ENCODE measurements around the gene COMMD3. TPM values are rescaled to one million over a fixed set of nuclear protein-coding genes. Genes with fewer than 3 reads are reported as not detected.

COMMD3 gene
- total and polyA plus RNA-seq, 9 of the 15 experiments (the other 6 are each of a cell fraction or from before 2014, with no cell fraction given), result 50.7 to 217 (median 80.1) TPM

- TF ChIP-seq EHMT2 (IDR thresholded peaks at IDR 0.05), result no peak
- no peak for TF ChIP-seq LARP7 (IDR thresholded peaks at IDR 0.05)
- TF ChIP-seq HLTF (IDR thresholded peaks at IDR 0.05), result no peak
- TF ChIP-seq E2F6 (IDR thresholded peaks at IDR 0.05; ENCODE audit: borderline replicate concordance in 1 of 2, extremely low read depth in 1 of 2, insufficient read depth in 1 of 2, insufficient read length in 1 of 2, low read depth in 1 of 2, low read length in 1 of 2, poor library complexity in 1 of 2, severe bottlenecking in 1 of 2), result no peak
- no peak for TF ChIP-seq ZNF589 (CRISPR knock-in tag; IDR thresholded peaks at IDR 0.05; ENCODE audit: low read depth)
- no peak for TF ChIP-seq PHTF2 (CRISPR knock-in tag; IDR thresholded peaks at IDR 0.05)
- 0 out of 4 replicates have a peak, but pooled peaks of 1 of the 2 experiments have one; percentile 9 for TF ChIP-seq RCOR1 (IDR thresholded peaks at IDR 0.05; ENCODE audit: borderline replicate concordance in 1 of 2, low read depth in 2 of 2, low read length in 2 of 2)
- no peak for TF ChIP-seq ELK1 (CRISPR knock-in tag; IDR thresholded peaks at IDR 0.05)
- no peak for TF ChIP-seq ZMIZ1 (IDR thresholded peaks at IDR 0.05; ENCODE audit: low read depth in 2 of 2, low read length in 2 of 2)
- no peak for TF ChIP-seq RBM39 (optimal IDR thresholded peaks at IDR 0.05; ENCODE audit: low read depth, low read length)
- TF ChIP-seq HMGXB4 (CRISPR knock-in tag; IDR thresholded peaks at IDR 0.05), result no peak
- TF ChIP-seq ELF1 (tag; IDR thresholded peaks at IDR 0.05), result no peak
- no peak for TF ChIP-seq GABPA (tag; conservative IDR thresholded peaks at IDR 0.05; ENCODE audit: low read depth)
- no peak for TF ChIP-seq NFATC3 (IDR thresholded peaks at IDR 0.05)
- no peak for TF ChIP-seq POLR3A (IDR thresholded peaks at IDR 0.05; ENCODE audit: borderline replicate concordance, extremely low read depth, insufficient read depth, insufficient read length)
- TF ChIP-seq PBX2 (CRISPR knock-in tag; IDR thresholded peaks at IDR 0.05; ENCODE audit: low read depth), result no peak
- TF ChIP-seq PBX2 (tag; conservative IDR thresholded peaks at IDR 0.05; ENCODE audit: low read depth), result peak; percentile 75
These were observed 1.3 kb upstream of the COMMD3 start (continued) for GRCh38 chr10:22314852-22315251.

All from K562 (cell line).